GM23338 (cell line): ENCODE results near the gene B3GALT2.

Experiments used
- CREB1 ChIP-seq: fragments of 250-450 bp; sonication (Bioruptor Pico); IDR thresholded peaks from 2 replicates; pipeline ENCODE4 v1.5.0; 2020; ENCODE audit warnings: low read depth, mild to moderate bottlenecking, moderate library complexity
- CTCF ChIP-seq, 2 experiments: fragments of 200-600 bp in 1 of 2; sonication (generic) in 1 of 2; conservative IDR thresholded peaks; 2 replicates each; pipeline versions ENCODE4 v1.5.1 to v1.6.1; 2016 to 2017; ENCODE audit warnings: antibody characterized with exemption in 2 of 2, low read depth in 2 of 2, mild to moderate bottlenecking in 2 of 2, moderate library complexity in 1 of 2
- ETS1 ChIP-seq: IDR thresholded peaks from 2 replicates; pipeline ENCODE4 v1.6.1; 2016; ENCODE audit warnings: antibody characterized with exemption
- EZH2 ChIP-seq: fragments of 200-600 bp; sonication (generic); IDR thresholded peaks from one replicate; pipeline ENCODE4 v1.8.0; 2017; ENCODE audit warnings: antibody characterized with exemption, mild to moderate bottlenecking, low read depth; ENCODE audit not compliant: unreplicated experiment
- EZH2phosphoT487 ChIP-seq: fragments of 200-600 bp; sonication (generic); IDR thresholded peaks from one replicate; pipeline ENCODE4 v1.8.1; 2018; ENCODE audit warnings: antibody characterized with exemption; ENCODE audit not compliant: unreplicated experiment
- JUNB ChIP-seq: IDR thresholded peaks from one replicate; pipeline ENCODE4 v1.6.1; 2016; ENCODE audit warnings: antibody characterized with exemption; ENCODE audit not compliant: unreplicated experiment
- NANOG ChIP-seq: IDR thresholded peaks from 2 replicates; pipeline ENCODE4 v1.6.1; 2016; ENCODE audit warnings: antibody characterized with exemption, borderline replicate concordance
- POLR2AphosphoS5 ChIP-seq: IDR thresholded peaks from 2 replicates; pipeline ENCODE4 v1.6.1; 2016; ENCODE audit warnings: antibody characterized with exemption, low read depth
- REST ChIP-seq: IDR thresholded peaks from one replicate; pipeline ENCODE4 v1.6.1; 2018; ENCODE audit warnings: antibody characterized with exemption; ENCODE audit not compliant: unreplicated experiment

GRCh38 chr1:193157360-193157759 is 29.1 kb downstream of the B3GALT2 start:
- no peak for TF ChIP-seq CTCF (conservative IDR thresholded peaks at IDR 0.05; ENCODE audit: low read depth in 2 of 2)
- no peak for TF ChIP-seq POLR2AphosphoS5
- TF ChIP-seq EZH2phosphoT487 = no peak
- no peak for TF ChIP-seq EZH2
- no peak for TF ChIP-seq CREB1 (CRISPR knock-in tag)
- TF ChIP-seq REST = no peak
- no peak for TF ChIP-seq NANOG
- no peak for TF ChIP-seq ETS1
- TF ChIP-seq JUNB = no peak
